Suppressor macrophage treated with lipopolysaccharide for 1 hour (primary cell): Measurements from ENCODE around the gene IGFL2.
A peak's percentile ranks its signal among the peaks of the same experiment; 100 is the strongest.
"Not testable (repeated sequence)": the region's sequence is repeated elsewhere in the genome, so short reads cannot be mapped to it uniquely, and the experiment has no call there.

Experiments used
- DNase-seq, 3 donors: peaks; one replicate each; pipeline ENCODE4 v3.0.0-alpha.2; 2020 to 2022

Gene IGFL2

DNA sequence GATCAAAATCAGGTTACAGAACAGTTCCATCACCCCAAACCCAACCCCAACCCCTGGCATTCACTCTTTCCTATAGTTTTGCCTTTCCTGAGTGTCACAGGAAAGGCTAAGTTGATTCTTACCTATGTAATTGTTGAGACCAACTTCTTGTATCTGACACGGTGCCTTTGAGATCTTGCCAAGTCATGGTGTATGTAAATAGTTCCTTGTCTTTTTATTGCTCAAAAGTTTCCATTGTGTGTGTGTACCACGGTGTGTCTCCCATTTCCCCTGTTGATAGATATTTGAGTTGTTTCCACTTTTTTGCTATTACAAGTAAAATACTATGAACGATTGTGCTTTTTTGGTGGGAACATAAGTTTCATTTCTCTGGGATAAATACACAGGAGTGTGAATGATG, 3.3 kb upstream of the IGFL2 start:
- no peak for DNase-seq

DNA sequence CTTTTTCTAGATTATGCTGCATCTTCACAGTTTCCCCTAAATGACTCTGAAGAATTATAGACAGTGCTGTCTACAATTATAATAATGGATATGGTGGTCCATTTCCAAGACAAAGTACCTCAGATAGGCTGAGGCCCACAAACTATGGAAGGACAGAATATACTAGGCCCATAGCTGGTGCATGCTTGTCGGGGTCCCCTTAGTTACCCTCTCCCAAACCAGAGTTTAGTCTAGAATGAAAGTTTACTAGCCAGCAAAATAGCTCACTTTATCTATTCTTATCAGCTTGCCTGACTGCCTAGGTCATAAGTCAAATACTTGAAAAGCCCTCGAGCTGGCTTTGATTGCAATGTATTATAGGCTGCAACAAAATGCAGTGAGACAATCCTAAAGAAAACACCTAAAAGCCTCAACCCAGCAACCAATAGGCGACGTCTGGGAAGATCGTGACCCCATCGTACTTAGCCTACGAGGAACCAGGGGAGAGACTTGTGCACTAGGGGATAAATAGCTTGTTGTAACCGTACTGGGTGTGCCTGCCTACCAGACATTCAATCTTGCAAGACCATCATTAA, 785 bp upstream of the IGFL2 start:
- DNase-seq: no peak

DNA sequence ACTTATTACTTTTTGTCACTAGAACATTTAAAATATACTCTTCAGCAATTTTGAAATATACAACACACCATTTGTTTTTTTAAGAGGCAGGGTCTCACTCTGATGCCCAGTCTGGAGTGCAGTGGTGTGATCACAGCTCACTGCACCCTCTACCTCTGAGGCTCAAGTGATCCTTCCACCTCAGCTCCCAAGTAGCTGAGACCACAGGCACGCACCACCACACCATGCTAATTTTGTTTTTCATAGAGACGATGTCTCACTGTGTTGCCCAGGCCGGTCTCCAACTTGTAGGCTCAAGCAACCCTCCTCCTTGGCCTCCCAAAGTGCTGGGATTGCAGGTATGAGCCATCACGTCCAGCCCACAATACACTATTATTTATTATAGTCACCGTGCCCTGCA, 2.6 kb downstream of the IGFL2 start:
- no peak for DNase-seq

DNA sequence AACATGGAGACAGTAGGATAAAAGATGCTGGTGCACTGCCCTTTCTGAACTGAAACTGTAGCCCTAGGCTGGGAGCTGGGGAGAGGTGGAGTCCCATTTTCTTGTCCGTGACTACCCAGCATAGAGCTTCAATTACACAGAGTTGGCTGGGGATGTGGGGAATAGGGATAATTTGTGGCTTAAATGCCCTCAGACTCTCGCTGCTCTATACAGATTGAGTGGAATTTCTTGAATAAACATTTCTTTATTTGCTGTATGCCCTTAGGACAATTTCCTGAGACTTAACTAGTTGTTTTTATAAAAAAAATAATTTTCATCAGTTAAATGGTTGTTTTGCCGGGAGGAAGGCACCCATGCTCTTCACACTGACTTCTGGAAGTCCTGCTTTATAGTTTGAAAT, 7.2 kb downstream of the IGFL2 start:
- no peak for DNase-seq

DNA sequence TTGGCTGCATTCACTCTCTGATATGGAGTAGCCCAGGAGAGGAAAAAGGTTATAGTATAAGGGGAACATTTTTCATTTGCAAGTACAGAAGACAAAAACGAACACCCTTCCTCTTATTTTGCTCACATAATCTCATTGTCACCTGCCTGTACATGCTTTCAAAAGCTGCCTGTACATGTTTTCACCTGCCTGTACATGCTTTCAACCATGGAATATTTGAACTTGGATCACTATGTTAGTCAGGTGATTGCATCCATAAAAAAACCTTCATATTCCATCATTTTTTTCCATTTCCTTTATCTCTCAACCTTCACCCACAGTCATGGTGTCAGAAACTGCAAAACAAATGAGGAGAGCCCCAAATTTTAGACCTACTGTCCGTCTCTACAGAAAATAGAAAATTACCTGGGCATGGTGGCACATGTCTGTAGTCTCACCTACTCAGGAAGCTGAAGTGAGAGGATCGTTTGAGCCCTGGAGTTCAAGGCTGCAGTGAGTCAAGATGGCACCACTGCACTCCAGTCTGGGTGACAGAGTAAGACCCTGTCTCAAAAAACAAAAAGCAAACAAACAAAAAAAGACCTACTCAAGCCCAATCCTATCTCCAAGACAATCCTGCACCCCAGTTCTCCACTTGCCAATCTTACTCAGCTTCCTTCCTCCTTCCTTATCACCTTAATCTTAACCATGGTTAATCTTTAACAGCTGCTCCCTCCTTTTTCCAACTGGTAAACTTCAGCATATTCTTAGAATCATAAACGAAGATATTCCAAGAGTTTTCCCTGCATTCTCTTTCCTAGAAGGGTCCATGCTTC, 11.6 kb downstream of the IGFL2 start:
- no peak for DNase-seq

DNA sequence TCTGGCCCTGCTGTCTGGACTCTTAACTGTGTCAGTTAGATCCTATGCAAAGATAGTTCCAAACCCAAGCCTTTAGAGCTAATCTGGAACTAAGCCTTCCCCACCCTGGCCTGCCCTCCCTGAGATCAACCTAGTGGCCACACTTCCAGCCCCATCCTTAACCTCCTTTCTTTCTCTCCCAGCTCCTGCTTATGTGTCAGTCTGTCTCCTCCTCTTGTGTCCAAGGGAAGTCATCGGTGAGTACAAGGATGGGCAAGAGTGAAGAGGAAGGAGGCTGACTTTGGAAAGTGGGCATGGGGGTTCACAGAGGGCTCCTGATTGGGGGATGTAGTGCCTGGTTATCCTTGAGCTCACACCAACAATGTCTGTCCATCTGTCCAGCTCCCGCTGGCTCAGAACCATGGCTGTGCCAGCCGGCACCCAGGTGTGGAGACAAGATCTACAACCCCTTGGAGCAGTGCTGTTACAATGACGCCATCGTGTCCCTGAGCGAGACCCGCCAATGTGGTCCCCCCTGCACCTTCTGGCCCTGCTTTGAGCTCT, 12.3 kb downstream of the IGFL2 start:
- DNase-seq: no peak

DNA sequence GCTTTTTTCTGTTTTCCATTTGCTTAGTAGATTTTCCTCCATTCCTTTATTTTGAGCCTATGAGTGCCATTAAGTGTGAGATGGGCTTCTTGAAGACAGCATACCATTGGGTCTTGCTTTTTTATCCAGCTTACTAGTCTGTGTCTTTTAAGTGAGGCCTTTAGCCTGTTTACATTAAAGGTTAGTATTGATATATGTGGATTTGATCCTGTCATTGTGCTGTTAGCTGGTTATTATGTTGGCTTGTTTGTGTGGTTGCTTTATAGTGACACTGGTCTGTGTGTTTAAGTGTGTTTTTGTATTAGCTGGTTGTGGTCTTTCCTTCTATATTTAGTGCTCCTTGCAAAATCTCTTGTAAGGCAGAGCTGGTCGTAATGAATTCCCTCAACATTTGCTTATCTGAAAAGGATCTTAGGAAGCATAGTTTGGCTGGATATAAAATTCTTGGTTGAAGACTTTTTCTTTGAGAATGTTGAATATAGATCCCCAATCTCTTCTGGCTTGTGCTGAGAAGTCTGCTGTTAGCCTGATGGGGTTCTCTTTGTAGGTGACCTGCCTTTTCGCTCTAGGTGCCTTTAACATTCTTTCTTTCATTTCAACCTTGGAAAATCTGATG, 13.7 kb downstream of the IGFL2 start:
- not testable (repeated sequence) for DNase-seq

DNA sequence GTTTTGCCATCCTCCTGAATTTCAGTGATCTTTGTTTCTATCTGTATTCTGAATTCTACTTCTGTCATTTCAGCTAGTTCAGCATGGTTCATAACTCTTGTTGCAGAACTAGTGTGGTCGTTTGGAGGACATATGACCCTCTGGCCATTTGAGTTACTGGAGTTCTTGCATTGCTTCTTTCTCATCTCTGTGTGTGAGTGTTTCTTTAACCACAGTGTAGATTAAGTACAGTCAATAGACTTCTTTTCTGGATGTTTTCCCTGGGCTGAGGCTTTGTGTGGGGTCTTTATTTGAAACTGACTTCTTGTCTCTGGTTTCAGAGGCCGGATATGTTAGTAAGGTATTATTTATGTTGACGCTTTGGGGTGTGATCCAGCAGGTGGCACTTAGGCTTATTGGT, 14.7 kb downstream of the IGFL2 start:
- DNase-seq: no peak

DNA sequence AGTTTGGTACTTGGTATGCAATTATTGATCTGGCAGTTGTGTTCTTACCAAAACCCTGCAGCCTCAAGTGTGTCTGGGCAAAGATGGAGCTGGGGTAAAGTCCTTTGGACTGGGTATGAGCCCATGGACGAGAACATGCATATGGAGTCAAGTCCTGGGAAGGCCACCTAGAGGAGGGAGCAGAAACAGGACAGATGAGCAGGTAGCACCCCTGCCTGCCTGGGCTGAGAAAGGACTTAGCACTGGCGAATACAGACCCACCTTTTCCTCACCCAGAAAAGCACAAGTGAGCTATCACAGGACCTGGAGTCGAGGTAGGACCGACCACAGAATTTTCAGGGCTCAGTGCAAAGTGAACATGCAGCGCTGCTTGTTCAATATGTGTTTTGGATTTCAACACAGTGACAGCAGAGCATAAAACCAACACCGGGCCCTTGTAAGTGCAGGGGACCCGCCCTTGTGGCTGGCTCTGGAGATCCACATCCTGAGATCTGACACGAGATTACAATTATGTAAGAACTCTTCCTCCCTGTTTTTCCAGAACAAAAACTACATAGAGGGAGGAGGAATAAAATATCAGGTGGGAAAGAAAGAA, 25.9 kb downstream of the IGFL2 start:
- DNase-seq: no peak

DNA sequence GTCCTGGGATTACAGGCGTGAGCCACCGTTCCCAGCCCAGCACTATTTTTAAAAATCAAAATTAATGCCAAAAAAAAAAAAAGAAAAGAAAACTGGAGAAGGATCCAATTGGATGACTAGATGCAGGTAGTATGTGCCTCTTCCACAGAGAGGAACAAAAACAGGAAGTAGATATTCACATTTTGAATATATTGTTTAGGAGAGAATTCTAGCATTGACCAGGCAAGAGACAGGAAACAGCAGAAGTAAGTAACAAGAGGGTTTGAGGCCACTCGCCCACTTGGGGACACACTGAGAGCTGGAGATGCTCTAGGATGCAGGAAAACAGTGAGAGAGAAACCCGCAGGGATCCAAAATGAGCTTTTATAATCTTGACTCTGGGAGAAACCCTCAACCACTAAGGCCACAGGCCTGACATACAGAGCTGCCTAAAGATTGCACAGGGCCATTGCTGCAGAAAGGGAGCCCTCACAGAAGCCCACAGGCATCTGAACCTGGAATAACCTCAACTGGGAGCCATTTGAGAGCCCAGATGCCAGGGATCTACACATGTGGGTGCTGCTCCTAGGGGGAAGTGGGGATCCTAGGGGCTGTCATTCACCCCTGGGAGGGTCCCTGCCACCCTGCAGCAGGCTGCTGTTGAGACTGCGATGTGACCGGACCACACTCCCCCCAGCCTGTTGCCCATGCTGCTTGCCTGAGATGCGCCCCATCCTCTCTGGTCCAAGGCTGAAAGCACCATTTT, 28.2 kb downstream of the IGFL2 start:
- no peak for DNase-seq

DNA sequence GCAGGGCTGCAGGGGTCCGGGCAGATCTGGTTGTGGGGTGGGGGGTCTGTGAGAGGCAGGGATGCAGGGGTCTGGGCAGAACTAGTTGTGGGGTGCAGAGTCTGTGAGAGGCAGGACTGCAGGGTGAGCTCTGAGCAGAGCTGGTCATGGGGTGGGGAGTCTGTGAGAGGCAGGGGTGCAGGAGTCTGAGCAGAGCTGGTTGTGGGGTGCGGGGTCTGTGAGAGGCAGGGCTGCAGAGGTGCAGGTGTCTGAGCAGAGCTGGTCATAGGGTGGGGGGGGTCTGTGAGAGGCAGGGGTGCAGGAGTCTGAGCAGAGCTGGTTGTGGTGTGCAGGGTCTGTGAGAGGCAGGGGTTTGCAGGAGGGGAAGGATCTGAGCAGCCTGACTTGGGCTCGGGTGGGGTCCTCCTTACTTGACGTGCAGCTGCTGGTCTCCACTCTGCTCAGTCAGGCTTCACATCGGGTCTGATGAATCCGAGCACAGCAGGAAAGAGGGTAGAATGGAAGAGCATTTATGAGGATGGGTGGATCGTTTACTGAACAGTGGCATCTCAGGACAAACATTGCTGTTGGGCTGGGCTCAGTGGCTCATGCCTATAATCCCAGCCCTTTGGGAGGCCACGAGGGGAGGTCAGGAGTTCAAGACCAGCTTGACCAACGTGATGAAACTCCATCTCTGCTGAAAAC, 31.2 kb downstream of the IGFL2 start:
- DNase-seq: no peak

DNA sequence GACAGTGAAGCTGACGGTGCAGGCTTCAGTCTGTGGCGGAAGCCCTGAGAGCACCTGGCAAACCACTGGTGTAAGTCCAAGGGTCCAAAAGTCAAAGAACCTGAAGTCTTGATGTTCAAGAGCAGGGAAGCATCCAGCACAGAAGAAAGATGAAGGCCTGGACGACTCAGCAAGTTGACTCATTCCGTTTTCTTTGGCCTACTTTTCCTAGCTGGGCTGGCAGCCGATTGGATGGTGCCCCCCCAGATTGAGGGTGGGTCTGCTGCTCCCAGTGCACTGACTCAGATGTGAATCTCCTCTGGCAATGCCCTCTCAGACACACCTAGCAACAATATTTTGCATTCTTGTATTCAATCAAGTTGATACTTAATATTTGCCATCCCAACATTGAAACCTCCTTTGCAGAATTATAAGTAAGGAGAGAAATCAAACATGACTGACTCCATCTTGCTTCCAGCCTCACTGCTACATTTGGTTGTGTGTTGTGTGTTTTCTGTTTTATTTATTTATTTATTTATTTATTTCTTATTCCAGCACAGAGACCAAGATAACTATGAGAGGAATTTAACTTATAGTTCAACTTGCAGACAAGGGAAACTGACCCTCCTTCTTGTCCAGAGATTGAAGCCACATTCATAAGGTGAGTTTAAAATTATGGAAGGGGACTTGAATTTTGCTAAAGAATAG, 32.8 kb downstream of the IGFL2 start:
- DNase-seq: peak in 2 of 3 donors; percentile 26 to 53

DNA sequence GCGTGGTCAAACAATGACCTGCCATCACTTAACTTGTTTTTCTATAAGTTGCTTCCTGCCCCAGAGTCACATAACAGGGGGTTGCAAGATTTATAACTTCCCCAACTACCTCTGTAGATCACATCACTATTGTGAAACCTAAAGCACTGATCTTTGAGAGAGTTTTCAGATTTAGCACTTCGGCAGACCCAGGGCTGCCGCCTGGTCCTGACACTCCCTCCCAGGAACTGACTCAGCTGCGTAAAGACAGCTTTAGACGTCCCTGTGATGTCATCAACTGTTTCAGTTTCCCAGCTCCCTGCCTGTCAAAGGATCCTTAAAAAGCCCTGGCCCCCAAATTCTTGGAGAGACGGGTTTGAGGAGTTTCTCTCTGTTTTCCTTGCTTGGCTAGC, 33.3 kb downstream of the IGFL2 start:
- peak; percentile 94 to 98 (median 95) for DNase-seq

DNA sequence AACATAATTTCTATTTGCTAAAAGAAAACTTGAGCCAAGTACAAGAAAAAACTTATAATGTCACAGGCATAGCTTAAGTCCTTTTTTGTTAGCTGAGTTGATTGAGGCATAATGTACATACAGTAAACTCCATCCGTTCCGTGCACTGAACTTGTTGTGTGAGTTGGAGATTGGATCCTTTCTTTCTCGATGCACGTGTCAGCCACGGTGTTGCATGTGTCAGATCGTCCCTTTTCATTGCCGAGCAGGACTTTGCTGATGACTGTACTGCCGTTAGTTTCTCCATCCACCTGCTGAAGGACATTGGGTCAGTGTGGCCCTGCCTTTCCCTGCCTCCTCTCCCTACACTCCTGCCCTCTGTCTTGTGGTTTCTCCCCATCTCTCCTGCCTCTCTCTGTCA, 34.4 kb downstream of the IGFL2 start:
- DNase-seq: no peak

DNA sequence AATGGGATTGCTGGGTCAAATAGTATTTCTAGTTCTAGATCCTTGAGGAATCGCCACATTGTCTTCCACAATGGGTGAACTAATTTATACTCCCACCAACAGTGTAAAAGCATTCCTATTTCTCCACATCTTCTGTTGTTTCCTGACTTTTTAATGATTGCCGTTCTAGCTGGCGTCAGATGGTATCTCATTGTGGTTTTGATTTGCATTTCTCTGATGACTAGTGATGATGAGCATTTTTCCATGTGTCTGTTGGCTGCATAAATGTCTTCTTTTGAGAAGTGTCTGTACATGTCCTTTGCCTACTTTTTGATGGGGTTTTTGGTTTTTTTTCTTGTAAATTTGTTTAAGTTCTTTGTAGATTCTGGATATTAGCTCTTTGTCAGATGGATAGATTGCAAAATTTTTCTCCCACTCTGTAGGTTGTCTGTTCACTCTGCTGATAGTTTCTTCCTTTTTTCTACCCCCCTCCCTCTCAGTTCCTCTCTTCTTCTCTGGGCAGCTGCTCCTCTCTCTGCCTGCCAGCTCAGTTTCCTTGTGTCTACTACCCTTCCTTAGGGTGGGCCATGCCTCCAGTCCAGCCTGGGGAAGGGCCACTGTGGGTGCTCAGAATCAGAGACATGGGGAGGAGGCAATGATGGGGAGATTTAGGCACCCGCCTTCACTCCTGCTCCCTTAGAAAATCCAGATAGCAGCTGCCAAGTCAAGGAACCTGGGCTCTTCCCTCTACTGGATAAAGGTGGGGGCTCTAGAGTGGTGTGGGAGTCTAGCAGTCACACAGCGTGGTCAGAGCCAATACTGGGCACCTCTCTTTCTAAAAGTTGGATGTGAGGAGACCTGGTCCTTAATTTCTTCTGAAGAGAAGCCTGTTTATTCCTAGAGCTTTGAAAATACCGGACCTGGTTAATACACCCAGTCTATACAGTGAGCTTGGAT, 37.0 kb downstream of the IGFL2 start:
- DNase-seq: peak; percentile 58 to 78 (median 61)

DNA sequence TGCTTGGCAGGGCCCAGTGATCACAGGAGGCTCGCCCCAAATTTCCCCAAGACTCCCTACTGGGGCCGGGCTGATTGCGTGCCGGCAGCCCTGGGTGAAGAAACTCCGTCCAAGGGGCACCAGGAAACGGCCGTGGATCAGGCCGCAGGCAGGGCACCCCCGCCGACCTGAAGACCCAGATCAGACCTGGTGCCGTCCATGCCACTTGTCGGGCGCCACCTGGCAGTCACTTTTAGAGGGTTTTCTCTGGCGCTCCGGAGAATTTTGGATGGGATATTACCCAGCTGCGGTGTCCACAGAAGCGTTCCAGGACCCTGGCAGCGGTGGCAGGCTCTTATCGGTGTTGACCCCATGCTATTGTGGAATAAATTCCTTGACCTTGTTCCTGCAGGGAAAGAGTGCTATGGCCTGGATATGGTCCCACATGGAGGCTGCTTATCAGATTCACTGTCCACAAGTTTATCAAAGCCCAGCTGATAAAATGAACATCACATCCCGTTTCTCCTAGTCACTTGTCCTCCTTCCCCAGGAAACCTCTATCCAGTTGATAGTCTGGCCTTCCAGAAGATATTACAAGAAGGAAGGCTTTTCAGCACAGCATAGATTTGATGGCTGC, 38.2 kb downstream of the IGFL2 start:
- no peak for DNase-seq

DNA sequence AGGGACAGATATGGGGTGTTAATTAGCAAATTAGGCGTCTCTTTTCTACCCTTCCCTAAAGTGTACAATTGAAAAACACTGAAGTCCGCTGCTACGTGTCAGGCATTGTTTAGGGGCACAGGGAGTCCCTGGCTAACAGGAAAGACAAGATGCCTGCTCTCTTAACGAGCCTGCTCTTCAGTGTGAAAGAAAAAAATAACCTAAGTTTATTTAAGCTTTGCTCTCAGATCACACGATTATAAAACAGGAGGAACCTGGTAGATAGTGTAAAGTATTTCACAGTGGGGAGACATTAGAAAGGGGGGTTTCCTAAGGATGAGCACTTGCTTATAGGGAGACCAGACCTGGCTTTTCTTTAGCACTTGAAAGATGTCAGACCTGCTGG, 38.7 kb downstream of the IGFL2 start:
- DNase-seq: no peak

DNA sequence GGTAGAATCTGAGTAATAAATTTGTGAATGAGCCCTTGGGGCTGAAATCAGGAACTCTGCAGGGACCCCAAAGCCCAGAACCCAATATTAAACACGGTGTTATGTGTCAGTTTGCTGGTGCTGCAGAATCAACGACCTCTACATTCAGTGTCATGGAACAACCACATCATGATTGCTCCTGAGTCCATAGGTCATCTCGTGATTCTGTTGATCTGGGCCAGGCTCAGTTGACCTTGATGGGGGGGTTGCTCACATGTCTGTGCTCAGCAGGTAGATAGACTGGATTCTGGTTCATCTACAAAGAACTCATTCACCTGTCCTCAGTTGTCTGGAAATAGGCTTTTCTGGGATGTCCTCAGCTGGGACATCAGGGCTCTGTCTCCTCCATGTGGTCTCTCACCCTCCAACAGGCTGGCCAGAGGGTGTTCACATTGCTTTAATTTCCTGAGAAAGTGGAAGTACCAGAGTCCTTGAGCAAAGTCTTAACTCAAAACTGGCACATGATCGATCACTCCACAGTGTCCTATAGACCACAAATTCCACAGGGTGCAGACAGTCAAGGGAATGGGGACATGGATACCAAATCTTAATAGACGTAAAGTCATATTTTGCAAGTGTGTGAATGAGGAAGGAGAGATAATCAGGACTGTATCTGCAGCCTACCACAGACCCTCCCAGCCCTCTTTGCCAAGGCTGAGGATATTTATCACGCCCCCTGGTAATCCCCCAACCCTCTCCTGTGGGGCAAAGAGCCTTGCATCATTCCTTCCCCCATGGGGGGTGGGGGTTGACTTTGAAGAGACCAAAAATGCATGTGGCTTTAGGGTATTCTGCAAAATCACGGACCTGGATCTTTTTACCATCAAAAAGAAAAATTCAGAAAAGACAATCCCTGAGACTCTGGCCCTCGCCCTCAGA, 42.2 kb downstream of the IGFL2 start:
- DNase-seq: no peak

DNA sequence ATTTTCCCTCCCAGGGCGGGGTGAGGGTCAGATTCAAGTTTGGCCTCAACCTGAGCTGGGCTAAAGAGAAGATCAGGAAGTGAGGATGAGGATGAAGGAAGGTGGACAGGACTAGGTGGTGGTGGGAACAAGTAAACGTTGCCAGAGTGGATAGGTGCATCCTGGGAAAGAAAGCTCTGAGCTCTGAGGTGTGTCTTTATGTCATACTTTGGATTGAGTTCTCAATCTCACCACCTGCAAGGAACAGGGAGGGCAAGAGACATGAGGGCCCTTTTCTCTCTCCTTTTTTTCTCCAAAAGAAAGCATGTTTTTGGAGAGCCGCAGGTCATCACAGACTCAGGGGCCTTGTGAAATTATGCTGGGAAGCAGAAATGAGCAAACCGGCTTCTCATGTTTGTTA, 43.3 kb downstream of the IGFL2 start:
- no peak for DNase-seq
